ENCODE measurements around the gene TBC1D24. TPM values are rescaled to one million over a fixed set of nuclear protein-coding genes. Genes with fewer than 3 reads are reported as not detected.

The TBC1D24 gene
- total RNA-seq, 1 donor from 2014 or later: 25.0 TPM

- H3K27me3 Mint-ChIP-seq (ENCODE audit: low read depth): no peaks in the 10 kb centered on the region
- H3K4me1 Mint-ChIP-seq: no peaks in the 10 kb centered on the region
- no peak overlapping the region for H3K27ac Mint-ChIP-seq
- peaks cover 5% of the 10 kb centered on the region for H3K36me3 Mint-ChIP-seq
- TF ChIP-seq CTCF (IDR thresholded peaks at IDR 0.05; ENCODE audit: unreplicated experiment): no peak
- H3K9me3 Mint-ChIP-seq: no peaks in the 10 kb centered on the region
- no peak for DNase-seq (ENCODE audit: low spot score in 2 of 2, unreplicated experiment in 2 of 2)
- H3K4me3 Mint-ChIP-seq: no peak overlapping the region
Measured at GRCh38 chr16:2495041-2495440, 20.1 kb downstream of the TBC1D24 start.

- peaks cover 5% of the 10 kb centered on the region for H3K36me3 Mint-ChIP-seq
- no peak for DNase-seq (ENCODE audit: low spot score in 2 of 2, unreplicated experiment in 2 of 2)
- H3K27me3 Mint-ChIP-seq (ENCODE audit: low read depth): no peaks in the 10 kb centered on the region
- no peak overlapping the region for H3K4me3 Mint-ChIP-seq
- no peak for TF ChIP-seq CTCF (IDR thresholded peaks at IDR 0.05; ENCODE audit: unreplicated experiment)
- H3K9me3 Mint-ChIP-seq: no peaks in the 10 kb centered on the region
- no peak overlapping the region for H3K27ac Mint-ChIP-seq
- H3K4me1 Mint-ChIP-seq: no peaks in the 10 kb centered on the region
Measured at GRCh38 chr16:2496223-2497115, 21.5 kb downstream of the TBC1D24 start.

- H3K4me3 Mint-ChIP-seq: no peak overlapping the region
- DNase-seq (ENCODE audit: low spot score in 2 of 2, unreplicated experiment in 2 of 2): no peak
- no peak for TF ChIP-seq CTCF (IDR thresholded peaks at IDR 0.05; ENCODE audit: unreplicated experiment)
- no peak overlapping the region for H3K27ac Mint-ChIP-seq
- no peaks in the 10 kb centered on the region for H3K9me3 Mint-ChIP-seq
- no peaks in the 10 kb centered on the region for H3K27me3 Mint-ChIP-seq (ENCODE audit: low read depth)
- peaks cover 5% of the 10 kb centered on the region for H3K4me1 Mint-ChIP-seq
- peaks cover 5% of the 10 kb centered on the region for H3K36me3 Mint-ChIP-seq
Measured at GRCh38 chr16:2497116-2497630, 22.2 kb downstream of the TBC1D24 start.

GRCh38 chr16:2497695-2498484 lies 23.0 kb downstream of the TBC1D24 start:
- H3K4me1 Mint-ChIP-seq: peaks cover 12% of the 10 kb centered on the region
- peak overlapping the region; percentile 69 for H3K27ac Mint-ChIP-seq

More at GRCh38 chr16:2497695-2498484, 23.0 kb downstream of the TBC1D24 start:
- Mint-ChIP-seq H3K27me3 (ENCODE audit: low read depth) (no peaks in the 10 kb centered on the region), H3K36me3 (peaks cover 5% of the 10 kb centered on the region), H3K9me3 (no peaks in the 10 kb centered on the region), H3K4me3 (no peak overlapping the region)
- no peak for DNase-seq (ENCODE audit: low spot score in 2 of 2, unreplicated experiment in 2 of 2)
- TF ChIP-seq CTCF (IDR thresholded peaks at IDR 0.05; ENCODE audit: unreplicated experiment): no peak

Measured in mesothelial cell of epicardium (in vitro differentiated cells).